GM23248 (cell line): ENCODE data around the gene IL32. TPM values are rescaled to one million over a fixed set of nuclear protein-coding genes. Genes with fewer than 3 reads are reported as not detected.

Experiments used
- DNase-seq: peaks from one replicate; pipeline ENCODE4 v3.0.0-alpha.2; 2015
- H2AFZ ChIP-seq: fragments of 200-600 bp; sonication (generic); 2 replicates; pipeline ENCODE4 v1.6.1; 2016; ENCODE audit warnings: antibody characterized with exemption
- H3F3A ChIP-seq: fragments of 200-600 bp; sonication (generic); 2 replicates; pipeline ENCODE4 v1.6.1; 2016; ENCODE audit warnings: mild to moderate bottlenecking, antibody characterized with exemption, mixed run types; ENCODE audit not compliant: insufficient read depth
- H3K27ac ChIP-seq: fragments of 200-600 bp; sonication (generic); 2 replicates; pipeline ENCODE4 v1.5.1; 2016; ENCODE audit warnings: mild to moderate bottlenecking
- H3K27me3 ChIP-seq: fragments of 200-600 bp; sonication (generic); replicated peaks from 2 replicates; pipeline ENCODE4 v1.6.1; 2016; ENCODE audit warnings: mild to moderate bottlenecking; ENCODE audit not compliant: insufficient read depth
- H3K36me3 ChIP-seq: fragments of 200-600 bp; sonication (generic); 2 replicates; pipeline ENCODE4 v1.6.1; 2016; ENCODE audit warnings: low read depth, mild to moderate bottlenecking
- H3K4me1 ChIP-seq: fragments of 200-600 bp; sonication (generic); 2 replicates; pipeline ENCODE4 v1.6.1; 2016; ENCODE audit warnings: mild to moderate bottlenecking; ENCODE audit not compliant: insufficient read depth
- H3K4me2 ChIP-seq: fragments of 200-600 bp; sonication (generic); one replicate; pipeline ENCODE4 v1.6.1; 2016; ENCODE audit warnings: mild to moderate bottlenecking; ENCODE audit not compliant: unreplicated experiment
- H3K4me3 ChIP-seq: fragments of 200-600 bp; sonication (generic); 2 replicates; pipeline ENCODE4 v1.5.1; 2016; ENCODE audit warnings: mild to moderate bottlenecking
- H3K79me2 ChIP-seq: fragments of 200-600 bp; sonication (generic); 2 replicates; pipeline ENCODE4 v1.6.1; 2016; ENCODE audit warnings: mild to moderate bottlenecking; ENCODE audit not compliant: insufficient read depth
- H3K9ac ChIP-seq: fragments of 200-600 bp; sonication (generic); 2 replicates; pipeline ENCODE4 v1.6.1; 2016; ENCODE audit warnings: mild to moderate bottlenecking
- H3K9me2 ChIP-seq: fragments of 200-600 bp; sonication (generic); 2 replicates; pipeline ENCODE4 v1.6.1; 2016; ENCODE audit warnings: mixed run types, mild to moderate bottlenecking, moderate library complexity; ENCODE audit not compliant: insufficient read depth
- H3K9me3 ChIP-seq: fragments of 200-600 bp; sonication (generic); one replicate; pipeline ENCODE4 v1.6.1; 2017; ENCODE audit warnings: low read depth
- H4K20me1 ChIP-seq: fragments of 200-600 bp; sonication (generic); 2 replicates; pipeline ENCODE4 v1.6.0; 2016; ENCODE audit not compliant: insufficient read depth
- EZH2 ChIP-seq: fragments of 200-600 bp; sonication (generic); IDR thresholded peaks from 2 replicates; pipeline ENCODE4 v1.6.1; 2018; ENCODE audit warnings: antibody characterized with exemption, mild to moderate bottlenecking; ENCODE audit not compliant: insufficient read depth, poor library complexity, severe bottlenecking
- EZH2phosphoT487 ChIP-seq: fragments of 200-600 bp; sonication (generic); IDR thresholded peaks from 2 replicates; pipeline ENCODE4 v1.6.1; 2018; ENCODE audit warnings: antibody characterized with exemption, moderate library complexity, mild to moderate bottlenecking, low read depth; ENCODE audit not compliant: insufficient read depth
- WGBS, 2 experiments: methylation state at CpG; one replicate each; pipeline ENCODE4 v1.1.6; 2015 to 2017; ENCODE audit warnings: low lambda C conversion rate in 2 of 2, low coverage in 1 of 2; ENCODE audit errors: missing lambda C conversion rate in 2 of 2; 5-methylcytosine and 5-hydroxymethylcytosine counted together
- in situ Hi-C: fragments of 300-500 bp; cut with MboI; formaldehyde crosslinking; loops from 2 replicates; pipeline ENCODE4 v1.15.0; 2020
- polyA plus RNA-seq: library from polyadenylated mRNA; unstranded; fragments of >200 nt; fragmentation: Nextera tagmentation; extraction: Ambion mirVana; gene quantifications from 2 replicates; pipeline ENCODE4 v1.2.1, GENCODE V29; 2016
- total RNA-seq: library from RNA; depleted of rRNA; stranded (reverse); fragments of >200 nt; shearing (Covaris generic); gene quantifications from 2 replicates; pipeline ENCODE4 v1.2.3, GENCODE V29; 2014

The IL32 gene
- total and polyA plus RNA-seq, 2 experiments from 2014 or later: 0.76 to 1.0 TPM

- no peaks in the 10 kb centered on the region for H3K4me1 ChIP-seq
- TF ChIP-seq EZH2 (no peak), EZH2phosphoT487 (no peak)
- no peak overlapping the region for H3K4me3 ChIP-seq
- no peak overlapping the region for H2AFZ ChIP-seq
- H3K9me3 ChIP-seq: no peaks in the 10 kb centered on the region
- in situ Hi-C loops: no loop called here
- no peak for DNase-seq
- WGBS, 2 experiments: 80 to 81% methylated on average over 16 to 17 of the region's 17 CpGs
- H3K27ac ChIP-seq: no peak overlapping the region
- H3K9me2 ChIP-seq: no peaks in the 10 kb centered on the region
- H3K27me3 ChIP-seq: peaks cover 2% of the 10 kb centered on the region; the same call in 1 of the 2 replicates
- no peaks in the 10 kb centered on the region for H3K79me2 ChIP-seq
- H4K20me1 ChIP-seq: no peaks in the 10 kb centered on the region
- no peaks in the 10 kb centered on the region for H3K36me3 ChIP-seq
- no peak overlapping the region for H3K4me2 ChIP-seq
- no peak overlapping the region for H3K9ac ChIP-seq
- no peaks in the 10 kb centered on the region for H3F3A ChIP-seq
Measured at GRCh38 chr16:3085868-3086595, 20.6 kb downstream of the IL32 start.

- Histone ChIP-seq H3K27me3 (peaks cover 9% of the 10 kb centered on the region; the same call in 1 of the 2 replicates), H3K79me2 (no peaks in the 10 kb centered on the region), H3K9me2 (no peaks in the 10 kb centered on the region), H4K20me1 (no peaks in the 10 kb centered on the region), H3F3A (no peaks in the 10 kb centered on the region), H3K9me3 (no peaks in the 10 kb centered on the region), H3K9ac (no peak overlapping the region), H3K4me3 (no peak overlapping the region), H3K4me2 (no peak overlapping the region), H3K36me3 (no peaks in the 10 kb centered on the region), H3K27ac (no peak overlapping the region), H3K4me1 (no peaks in the 10 kb centered on the region), H2AFZ (no peak overlapping the region)
- 76 to 80% methylated on average over 14 of the region's 14 CpGs for WGBS, 2 experiments
- TF ChIP-seq EZH2phosphoT487 (no peak), EZH2 (no peak)
- no peak for DNase-seq
- in situ Hi-C loops: no loop called here
Measured at GRCh38 chr16:3086596-3087242, 21.3 kb downstream of the IL32 start.

- TF ChIP-seq EZH2: no peak
- no peak for TF ChIP-seq EZH2phosphoT487
- no peaks in the 10 kb centered on the region for H3K9me3 ChIP-seq
- H3K79me2 ChIP-seq: no peaks in the 10 kb centered on the region
- no peaks in the 10 kb centered on the region for H3F3A ChIP-seq
- H3K9ac ChIP-seq: no peak overlapping the region
- H3K4me2 ChIP-seq: no peak overlapping the region
- no peak overlapping the region for H2AFZ ChIP-seq
- in situ Hi-C loops: no loop called here
- H3K4me1 ChIP-seq: no peaks in the 10 kb centered on the region
- H3K36me3 ChIP-seq: no peaks in the 10 kb centered on the region
- H3K9me2 ChIP-seq: no peaks in the 10 kb centered on the region
- peaks cover 14% of the 10 kb centered on the region; the same call in 1 of the 2 replicates for H3K27me3 ChIP-seq
- no peak overlapping the region for H3K4me3 ChIP-seq
- 59 to 62% methylated on average over 18 of the region's 18 CpGs for WGBS, 2 experiments
- no peak for DNase-seq
- H4K20me1 ChIP-seq: no peaks in the 10 kb centered on the region
- no peak overlapping the region for H3K27ac ChIP-seq
Measured at GRCh38 chr16:3087243-3088235, 22.1 kb downstream of the IL32 start.

- TF ChIP-seq EZH2phosphoT487: no peak
- TF ChIP-seq EZH2: no peak
- WGBS, 2 experiments: 58 to 61% methylated on average over 7 of the region's 7 CpGs
- Histone ChIP-seq H3K27ac (no peak overlapping the region), H3K4me2 (no peak overlapping the region), H4K20me1 (no peaks in the 10 kb centered on the region), H2AFZ (no peak overlapping the region), H3K9me3 (no peaks in the 10 kb centered on the region), H3K27me3 (peaks cover 14% of the 10 kb centered on the region; the same call in 1 of the 2 replicates), H3K79me2 (no peaks in the 10 kb centered on the region), H3K36me3 (no peaks in the 10 kb centered on the region), H3K4me1 (no peaks in the 10 kb centered on the region), H3F3A (no peaks in the 10 kb centered on the region), H3K4me3 (no peak overlapping the region), H3K9me2 (no peaks in the 10 kb centered on the region), H3K9ac (no peak overlapping the region)
- in situ Hi-C loops: no loop called here
- DNase-seq: no peak
Measured at GRCh38 chr16:3088450-3088849, 23.0 kb downstream of the IL32 start.
